ENCODE measurements around the gene TACC2.

TACC2 gene

GRCh38 chr10:122120008-122120744, 131.2 kb downstream of the TACC2 start:
- no peaks in the 10 kb centered on the region for H3K9me3 ChIP-seq (ENCODE audit: control insufficient read depth, low read length)
- H3K27me3 ChIP-seq (replicated peaks; ENCODE audit: control insufficient read depth, insufficient read depth, low read length, poor library complexity, severe bottlenecking): no peaks in the 10 kb centered on the region
- H3K4me3 ChIP-seq (ENCODE audit: insufficient read depth, low read depth, low read length, poor library complexity, severe bottlenecking): no peak overlapping the region
- no peaks in the 10 kb centered on the region for H3K4me1 ChIP-seq (ENCODE audit: control insufficient read depth, insufficient read depth, low read length, poor library complexity, severe bottlenecking)
- H3K27ac ChIP-seq (ENCODE audit: insufficient read depth, low read length, poor library complexity, severe bottlenecking): no peak overlapping the region
- DNase-seq: no peak
- no peaks in the 10 kb centered on the region for H3K36me3 ChIP-seq (ENCODE audit: control insufficient read depth, insufficient read depth, low read length)

DNA sequence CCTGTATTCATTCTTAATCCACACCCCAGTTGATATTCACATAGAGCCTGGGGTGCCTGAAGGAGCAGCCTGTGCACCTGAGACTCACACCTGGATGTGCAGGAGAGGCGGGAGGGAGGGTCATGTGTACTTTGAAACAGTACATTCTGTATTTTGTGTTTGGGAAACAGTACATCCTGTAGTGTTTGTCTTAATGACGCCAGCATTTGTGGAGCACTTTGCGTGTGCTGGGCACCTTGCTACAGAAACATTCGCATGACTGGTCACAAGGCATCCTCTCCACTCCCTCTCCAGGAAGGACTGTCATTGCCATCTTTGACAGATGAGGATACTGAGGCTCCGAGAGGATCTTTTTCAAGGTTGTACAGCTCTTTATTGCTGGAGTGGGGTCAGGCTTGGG, 132.1 kb downstream of the TACC2 start:
- Histone ChIP-seq H3K36me3 (ENCODE audit: control insufficient read depth, insufficient read depth, low read length) (no peaks in the 10 kb centered on the region), H3K27ac (ENCODE audit: insufficient read depth, low read length, poor library complexity, severe bottlenecking) (no peak overlapping the region), H3K4me1 (ENCODE audit: control insufficient read depth, insufficient read depth, low read length, poor library complexity, severe bottlenecking) (no peaks in the 10 kb centered on the region), H3K4me3 (ENCODE audit: insufficient read depth, low read depth, low read length, poor library complexity, severe bottlenecking) (no peak overlapping the region), H3K27me3 (replicated peaks; ENCODE audit: control insufficient read depth, insufficient read depth, low read length, poor library complexity, severe bottlenecking) (no peaks in the 10 kb centered on the region), H3K9me3 (ENCODE audit: control insufficient read depth, low read length) (no peaks in the 10 kb centered on the region)
- no peak for DNase-seq

- no peak for DNase-seq
- H3K9me3 ChIP-seq (ENCODE audit: control insufficient read depth, low read length): no peaks in the 10 kb centered on the region
Measured at GRCh38 chr10:122122493-122122892, 133.5 kb downstream of the TACC2 start.

DNA sequence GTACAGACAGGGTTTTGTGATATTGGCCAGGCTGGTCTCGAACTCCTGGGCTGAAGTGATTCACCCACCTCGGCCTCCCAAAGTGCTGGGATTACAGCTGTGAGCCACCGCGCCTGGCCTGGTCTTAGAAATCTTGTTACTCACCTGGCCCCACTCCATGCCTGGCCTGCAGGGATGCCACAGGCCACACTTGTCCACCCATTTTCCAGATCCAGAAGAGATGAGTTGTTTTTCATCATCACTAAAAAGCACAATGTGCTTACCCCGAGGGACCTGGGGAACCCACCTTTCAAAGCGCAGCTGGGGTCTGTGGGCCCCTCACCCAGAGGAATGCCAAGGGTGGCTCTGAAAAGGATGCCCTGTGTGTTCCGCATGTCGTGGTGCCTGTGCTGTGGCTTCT, 134.2 kb downstream of the TACC2 start:
- H3K27ac ChIP-seq (ENCODE audit: insufficient read depth, low read length, poor library complexity, severe bottlenecking): no peak overlapping the region
- H3K4me1 ChIP-seq (ENCODE audit: control insufficient read depth, insufficient read depth, low read length, poor library complexity, severe bottlenecking): no peaks in the 10 kb centered on the region
- no peak for DNase-seq
- no peak overlapping the region for H3K4me3 ChIP-seq (ENCODE audit: insufficient read depth, low read depth, low read length, poor library complexity, severe bottlenecking)
- no peaks in the 10 kb centered on the region for H3K9me3 ChIP-seq (ENCODE audit: control insufficient read depth, low read length)
- H3K27me3 ChIP-seq (replicated peaks; ENCODE audit: control insufficient read depth, insufficient read depth, low read length, poor library complexity, severe bottlenecking): no peaks in the 10 kb centered on the region
- no peaks in the 10 kb centered on the region for H3K36me3 ChIP-seq (ENCODE audit: control insufficient read depth, insufficient read depth, low read length)

More at GRCh38 chr10:122122493-122122892, 133.5 kb downstream of the TACC2 start:
- no peaks in the 10 kb centered on the region for H3K27me3 ChIP-seq (replicated peaks; ENCODE audit: control insufficient read depth, insufficient read depth, low read length, poor library complexity, severe bottlenecking)
- no peaks in the 10 kb centered on the region for H3K4me1 ChIP-seq (ENCODE audit: control insufficient read depth, insufficient read depth, low read length, poor library complexity, severe bottlenecking)
- H3K36me3 ChIP-seq (ENCODE audit: control insufficient read depth, insufficient read depth, low read length): no peaks in the 10 kb centered on the region
- H3K27ac ChIP-seq (ENCODE audit: insufficient read depth, low read length, poor library complexity, severe bottlenecking): no peak overlapping the region
- H3K4me3 ChIP-seq (ENCODE audit: insufficient read depth, low read depth, low read length, poor library complexity, severe bottlenecking): no peak overlapping the region

DNA sequence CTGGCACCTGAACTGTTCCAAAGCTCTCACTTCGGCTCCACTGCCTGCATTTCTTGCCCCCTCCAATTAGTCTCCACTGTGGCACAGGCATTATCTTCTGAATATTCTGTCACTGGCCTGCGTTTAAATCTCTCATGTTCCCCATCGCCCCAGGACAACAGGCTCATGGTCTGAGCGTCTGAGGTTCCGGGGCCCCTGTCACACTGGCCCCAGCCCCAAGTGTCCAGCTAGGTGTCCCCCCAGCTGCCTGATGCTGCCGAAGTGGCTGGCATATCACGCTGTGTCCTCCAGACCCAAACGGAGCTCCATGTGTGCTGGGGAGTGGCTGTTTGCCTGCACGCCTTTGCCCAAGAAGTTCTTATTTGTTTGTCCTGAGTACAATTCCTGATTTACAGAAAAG, 135.4 kb downstream of the TACC2 start:
- no peaks in the 10 kb centered on the region for H3K9me3 ChIP-seq (ENCODE audit: control insufficient read depth, low read length)
- DNase-seq: no peak
- H3K27ac ChIP-seq (ENCODE audit: insufficient read depth, low read length, poor library complexity, severe bottlenecking): no peak overlapping the region
- H3K4me1 ChIP-seq (ENCODE audit: control insufficient read depth, insufficient read depth, low read length, poor library complexity, severe bottlenecking): no peaks in the 10 kb centered on the region
- no peak overlapping the region for H3K4me3 ChIP-seq (ENCODE audit: insufficient read depth, low read depth, low read length, poor library complexity, severe bottlenecking)
- H3K36me3 ChIP-seq (ENCODE audit: control insufficient read depth, insufficient read depth, low read length): no peaks in the 10 kb centered on the region
- no peaks in the 10 kb centered on the region for H3K27me3 ChIP-seq (replicated peaks; ENCODE audit: control insufficient read depth, insufficient read depth, low read length, poor library complexity, severe bottlenecking)

- Histone ChIP-seq H3K27me3 (replicated peaks; ENCODE audit: control insufficient read depth, insufficient read depth, low read length, poor library complexity, severe bottlenecking) (no peaks in the 10 kb centered on the region), H3K9me3 (ENCODE audit: control insufficient read depth, low read length) (no peaks in the 10 kb centered on the region), H3K4me3 (ENCODE audit: insufficient read depth, low read depth, low read length, poor library complexity, severe bottlenecking) (no peak overlapping the region), H3K27ac (ENCODE audit: insufficient read depth, low read length, poor library complexity, severe bottlenecking) (no peak overlapping the region), H3K4me1 (ENCODE audit: control insufficient read depth, insufficient read depth, low read length, poor library complexity, severe bottlenecking) (no peaks in the 10 kb centered on the region), H3K36me3 (ENCODE audit: control insufficient read depth, insufficient read depth, low read length) (no peaks in the 10 kb centered on the region)
- DNase-seq: no peak
Measured at GRCh38 chr10:122124808-122125207, 135.8 kb downstream of the TACC2 start.

DNA sequence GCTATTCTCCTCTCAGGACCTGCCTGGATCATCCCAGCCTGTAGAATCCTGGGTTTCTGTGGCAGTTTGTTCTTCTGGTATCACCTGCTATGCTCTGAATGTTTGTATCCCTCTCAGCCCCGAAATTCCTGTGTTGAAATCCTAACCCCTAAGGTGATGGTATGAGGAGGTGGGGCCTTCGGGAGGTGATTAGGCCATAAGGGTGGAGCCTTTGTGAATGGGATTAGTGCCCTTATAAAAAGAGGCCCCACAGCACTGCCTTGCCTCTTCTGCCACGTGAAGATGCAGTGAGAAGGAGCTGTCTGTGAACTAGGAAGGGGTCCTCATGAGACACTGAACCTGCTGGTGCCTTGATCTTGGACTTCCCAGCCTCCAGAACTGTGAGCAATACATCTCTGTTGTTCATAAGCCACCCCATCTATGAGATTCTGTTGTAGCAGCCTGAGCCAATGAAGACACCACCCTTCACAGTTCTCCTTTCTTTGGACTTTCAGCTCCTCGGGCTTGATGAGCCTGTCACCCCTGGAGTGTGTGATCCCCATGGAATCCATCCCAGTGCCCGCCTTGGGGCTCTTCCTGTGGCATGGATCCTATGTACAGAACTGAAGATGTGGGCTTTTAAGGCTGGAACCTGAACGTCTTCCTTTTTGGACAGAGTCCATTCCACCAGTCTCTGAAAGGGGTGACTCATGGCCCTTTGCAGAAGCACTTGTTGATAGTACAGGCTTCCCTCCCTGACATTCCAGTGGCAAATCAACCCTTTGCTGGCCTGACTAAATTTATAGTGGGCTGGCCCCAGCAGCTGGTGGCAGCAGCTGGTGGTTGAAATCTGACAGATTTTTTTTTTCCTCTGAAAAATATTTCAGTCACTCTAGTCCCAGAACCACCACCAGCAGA, 138.0 kb downstream of the TACC2 start:
- H3K27ac ChIP-seq (ENCODE audit: insufficient read depth, low read length, poor library complexity, severe bottlenecking): no peak overlapping the region
- no peaks in the 10 kb centered on the region for H3K36me3 ChIP-seq (ENCODE audit: control insufficient read depth, insufficient read depth, low read length)
- no peaks in the 10 kb centered on the region for H3K4me1 ChIP-seq (ENCODE audit: control insufficient read depth, insufficient read depth, low read length, poor library complexity, severe bottlenecking)
- no peak for DNase-seq
- no peaks in the 10 kb centered on the region for H3K9me3 ChIP-seq (ENCODE audit: control insufficient read depth, low read length)
- H3K4me3 ChIP-seq (ENCODE audit: insufficient read depth, low read depth, low read length, poor library complexity, severe bottlenecking): no peak overlapping the region
- no peaks in the 10 kb centered on the region for H3K27me3 ChIP-seq (replicated peaks; ENCODE audit: control insufficient read depth, insufficient read depth, low read length, poor library complexity, severe bottlenecking)

GRCh38 chr10:122127943-122128342, 139.0 kb downstream of the TACC2 start:
- DNase-seq: no peak
- Histone ChIP-seq H3K4me1 (ENCODE audit: control insufficient read depth, insufficient read depth, low read length, poor library complexity, severe bottlenecking) (no peaks in the 10 kb centered on the region), H3K9me3 (ENCODE audit: control insufficient read depth, low read length) (no peaks in the 10 kb centered on the region), H3K27me3 (replicated peaks; ENCODE audit: control insufficient read depth, insufficient read depth, low read length, poor library complexity, severe bottlenecking) (no peaks in the 10 kb centered on the region), H3K4me3 (ENCODE audit: insufficient read depth, low read depth, low read length, poor library complexity, severe bottlenecking) (no peak overlapping the region), H3K27ac (ENCODE audit: insufficient read depth, low read length, poor library complexity, severe bottlenecking) (no peak overlapping the region), H3K36me3 (ENCODE audit: control insufficient read depth, insufficient read depth, low read length) (no peaks in the 10 kb centered on the region)

DNA sequence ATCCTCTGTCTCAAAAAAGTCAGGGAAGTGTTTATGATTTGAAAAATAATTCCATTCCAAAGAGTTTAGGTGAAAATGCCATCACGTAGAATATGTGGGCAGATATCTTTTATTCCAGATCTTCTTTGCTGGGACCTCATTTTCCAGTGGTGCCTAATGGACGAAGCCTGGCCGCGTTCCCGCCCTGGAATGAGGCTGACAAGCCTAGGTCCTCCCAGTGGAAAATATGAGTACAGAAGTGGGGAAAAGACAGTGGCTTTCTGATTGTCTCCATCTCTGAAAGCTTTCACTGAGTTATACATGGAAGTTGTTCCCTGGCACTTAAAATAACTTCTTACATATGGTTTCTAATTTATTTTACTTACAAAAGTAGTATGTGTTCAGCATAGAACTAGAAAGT, 139.4 kb downstream of the TACC2 start:
- Histone ChIP-seq H3K4me3 (ENCODE audit: insufficient read depth, low read depth, low read length, poor library complexity, severe bottlenecking) (no peak overlapping the region), H3K27me3 (replicated peaks; ENCODE audit: control insufficient read depth, insufficient read depth, low read length, poor library complexity, severe bottlenecking) (no peaks in the 10 kb centered on the region), H3K4me1 (ENCODE audit: control insufficient read depth, insufficient read depth, low read length, poor library complexity, severe bottlenecking) (no peaks in the 10 kb centered on the region), H3K36me3 (ENCODE audit: control insufficient read depth, insufficient read depth, low read length) (no peaks in the 10 kb centered on the region), H3K27ac (ENCODE audit: insufficient read depth, low read length, poor library complexity, severe bottlenecking) (no peak overlapping the region), H3K9me3 (ENCODE audit: control insufficient read depth, low read length) (no peaks in the 10 kb centered on the region)
- DNase-seq: no peak

GRCh38 chr10:122130474-122131110, 141.6 kb downstream of the TACC2 start:
- Histone ChIP-seq H3K27me3 (replicated peaks; ENCODE audit: control insufficient read depth, insufficient read depth, low read length, poor library complexity, severe bottlenecking) (no peaks in the 10 kb centered on the region), H3K4me1 (ENCODE audit: control insufficient read depth, insufficient read depth, low read length, poor library complexity, severe bottlenecking) (no peaks in the 10 kb centered on the region), H3K36me3 (ENCODE audit: control insufficient read depth, insufficient read depth, low read length) (no peaks in the 10 kb centered on the region), H3K4me3 (ENCODE audit: insufficient read depth, low read depth, low read length, poor library complexity, severe bottlenecking) (no peak overlapping the region), H3K9me3 (ENCODE audit: control insufficient read depth, low read length) (no peaks in the 10 kb centered on the region), H3K27ac (ENCODE audit: insufficient read depth, low read length, poor library complexity, severe bottlenecking) (no peak overlapping the region)
- no peak for DNase-seq
